Heart left ventricle (tissue), 13 donors: ENCODE results near the gene GRM8.

Experiments
- POLR2A ChIP-seq, 2 donors: fragments of 450-650 bp; IDR thresholded peaks; one replicate each; pipeline ENCODE4 v1.6.1; 2017; ENCODE audit warnings: antibody characterized with exemption in 2 of 2, mild to moderate bottlenecking in 2 of 2, moderate library complexity in 2 of 2
- TF ChIP-seq, protein P1 (sequence below), 12 donors: fragments of 200-600 bp; sonication (generic) in 4 of 12; IDR thresholded peaks; one replicate each; pipeline versions ENCODE4 v1.5.0 to v1.8.0; 2018 to 2022; ENCODE audit warnings: antibody characterized with exemption in 12 of 12, mild to moderate bottlenecking in 5 of 12
- donor health status: ischemic (EF 13 %, LVEDD 7.1; RV severe dilation, severe dysfunction).
- donor health status: DM: no; HTN: yes; CAD: no.
- donor health status: DM: no; HTN: no; CAD: no.
- donor health status: ischemic (EF 25% LVEDD 6.9; RV normal size, moderate dysfunction).
- donor health status: ischemic (EF 25% LVEDD 5.7; RV mildly dilated, moderate dysfunction).
- donor health status: ischemic (EF 35%, LVEDD 5.7; RV mildly dilated, moderate dysfunction).
- donor health status: nonischemic (EF 11% LVEDD 7.7; RV severe dilation, severe dysfunction).
- donor health status: DM: yes; HTN: yes; CAD: no.
- donor health status: PGD.
- donor health status: ischemic (EF 29% LVEDD 5.4; RV normal size, mild dysfunction).
- donor health status: nonischemic (EF 23%, LVEDD 6.1; RV moderate dilation, normal function).

DNA sequence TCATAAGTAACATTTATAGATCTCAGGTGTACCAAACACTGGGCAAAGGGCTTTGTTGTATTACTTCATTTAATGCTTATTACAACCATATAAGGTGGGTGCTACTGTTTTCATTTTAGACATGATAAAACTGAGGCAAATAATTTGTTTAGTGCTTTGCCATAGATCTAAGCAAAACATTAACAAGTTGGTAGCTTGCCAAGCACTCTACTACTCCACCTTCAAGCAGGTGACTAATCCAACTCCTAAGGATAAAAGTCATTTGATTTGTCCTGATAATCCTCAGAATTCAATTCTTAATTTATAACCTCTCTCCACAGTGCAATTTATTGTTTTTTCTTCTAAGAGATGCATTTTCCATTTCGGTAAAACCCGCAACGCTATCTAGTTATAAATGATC is 646.4 kb downstream of the GRM8 start:
- TF ChIP-seq, protein P1, sequence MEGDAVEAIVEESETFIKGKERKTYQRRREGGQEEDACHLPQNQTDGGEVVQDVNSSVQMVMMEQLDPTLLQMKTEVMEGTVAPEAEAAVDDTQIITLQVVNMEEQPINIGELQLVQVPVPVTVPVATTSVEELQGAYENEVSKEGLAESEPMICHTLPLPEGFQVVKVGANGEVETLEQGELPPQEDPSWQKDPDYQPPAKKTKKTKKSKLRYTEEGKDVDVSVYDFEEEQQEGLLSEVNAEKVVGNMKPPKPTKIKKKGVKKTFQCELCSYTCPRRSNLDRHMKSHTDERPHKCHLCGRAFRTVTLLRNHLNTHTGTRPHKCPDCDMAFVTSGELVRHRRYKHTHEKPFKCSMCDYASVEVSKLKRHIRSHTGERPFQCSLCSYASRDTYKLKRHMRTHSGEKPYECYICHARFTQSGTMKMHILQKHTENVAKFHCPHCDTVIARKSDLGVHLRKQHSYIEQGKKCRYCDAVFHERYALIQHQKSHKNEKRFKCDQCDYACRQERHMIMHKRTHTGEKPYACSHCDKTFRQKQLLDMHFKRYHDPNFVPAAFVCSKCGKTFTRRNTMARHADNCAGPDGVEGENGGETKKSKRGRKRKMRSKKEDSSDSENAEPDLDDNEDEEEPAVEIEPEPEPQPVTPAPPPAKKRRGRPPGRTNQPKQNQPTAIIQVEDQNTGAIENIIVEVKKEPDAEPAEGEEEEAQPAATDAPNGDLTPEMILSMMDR (IDR thresholded peaks at IDR 0.05) = no peak
- no peak for TF ChIP-seq POLR2A (IDR thresholded peaks at IDR 0.05)
